Heart left ventricle (tissue), 16 donors: ENCODE results near the gene YRDC. TPM values are rescaled to one million over a fixed set of nuclear protein-coding genes. Genes with fewer than 3 reads are reported as not detected.

Experiments
- ATAC-seq, 4 donors: fragments of 200-7000 bp; cut with Tn5 transposase; one replicate each; pipeline ENCODE4 v1.9.1; 2020 to 2022; ENCODE audit warnings: moderate library complexity in 4 of 4, mild to moderate bottlenecking in 3 of 4, moderate number of reproducible peaks in 1 of 4
- DNase-seq, 5 donors: peaks; one replicate each; pipeline ENCODE4 v3.0.0-alpha.2; 2020
- H3K27ac ChIP-seq, 12 donors: fragments of 200-600 bp; sonication (generic) in 4 of 12; one replicate each; pipeline versions ENCODE4 v1.5.0 to v1.8.0; 2016 to 2022; ENCODE audit warnings: mild to moderate bottlenecking in 2 of 12
- H3K27me3 ChIP-seq, 9 donors: fragments of 200-600 bp; sonication (generic) in 2 of 9; one replicate each; pipeline versions ENCODE4 v1.5.1 to v1.8.0; 2016 to 2022; ENCODE audit warnings: mild to moderate bottlenecking in 3 of 9
- H3K36me3 ChIP-seq, 9 donors: fragments of 200-600 bp; sonication (generic) in 2 of 9; one replicate each; pipeline versions ENCODE4 v1.5.0 to v1.8.0; 2018 to 2022; ENCODE audit warnings: mild to moderate bottlenecking in 2 of 9
- H3K4me1 ChIP-seq, 12 donors: fragments of 200-600 bp; sonication (generic) in 4 of 12; one replicate each; pipeline versions ENCODE4 v1.5.0 to v1.8.0; 2016 to 2022; ENCODE audit warnings: mild to moderate bottlenecking in 3 of 12
- H3K4me3 ChIP-seq, 12 donors: fragments of 200-600 bp; sonication (generic) in 4 of 12; one replicate each; pipeline versions ENCODE4 v1.5.0 to v1.8.0; 2017 to 2022; ENCODE audit warnings: mild to moderate bottlenecking in 9 of 12, moderate library complexity in 4 of 12
- H3K9me3 ChIP-seq, 12 donors: fragments of 200-600 bp; sonication (generic) in 4 of 12; one replicate each; pipeline versions ENCODE4 v1.5.0 to v1.8.0; 2016 to 2022; ENCODE audit warnings: mild to moderate bottlenecking in 1 of 12
- POLR2A ChIP-seq, 2 donors: fragments of 450-650 bp; IDR thresholded peaks; one replicate each; pipeline ENCODE4 v1.6.1; 2017; ENCODE audit warnings: antibody characterized with exemption in 2 of 2, mild to moderate bottlenecking in 2 of 2, moderate library complexity in 2 of 2
- WGBS, 4 donors: extraction: QIAGEN DNeasy Blood & Tissue Kit in 2 of 4; methylation state at CpG; one replicate each; pipeline versions ENCODE4 v1.1.5 to v1.1.7; 2013 to 2018; 5-methylcytosine and 5-hydroxymethylcytosine counted together
- intact Hi-C, 10 donors: fragments of 100-400 bp; cut with DNase I; formaldehyde crosslinking; loops; one replicate each; pipeline versions ENCODE4 v1.11.1 to v1.14.2; 2022
- polyA plus RNA-seq, 2 donors: library from polyadenylated mRNA; stranded (reverse); fragments of 200-250 nt; gene quantifications; one replicate each; pipeline ENCODE4 v1.2.3, GENCODE V29; 2013
- total RNA-seq, 9 donors: library from RNA; depleted of rRNA in 2 of 9; stranded (reverse); fragments of >200 nt in 2 of 9; fragmentation: NEBNext Ultra II Directional in 3 of 9; extraction: Animal tissue kit (Norgen Biotek cat#: 25700) in 3 of 9; gene quantifications; one replicate each; pipeline versions ENCODE4 v1.1.0 to v1.2.4, GENCODE V29; 2016 to 2023
- TF ChIP-seq, protein P1 (sequence below), 12 donors: fragments of 200-600 bp; sonication (generic) in 4 of 12; IDR thresholded peaks; one replicate each; pipeline versions ENCODE4 v1.5.0 to v1.8.0; 2018 to 2022; ENCODE audit warnings: antibody characterized with exemption in 12 of 12, mild to moderate bottlenecking in 5 of 12
- donor health status: ischemic (EF 13 %, LVEDD 7.1; RV severe dilation, severe dysfunction).
- donor health status: healthy with polysubstance abuse.
- donor health status: DM: no; HTN: yes; CAD: no.
- donor health status: DM: no; HTN: no; CAD: no.
- donor health status: ischemic (EF 25% LVEDD 6.9; RV normal size, moderate dysfunction).
- donor health status: ischemic (EF 25% LVEDD 5.7; RV mildly dilated, moderate dysfunction).
- donor health status: healthy.
- donor health status: DM: yes; HTN: yes; CAD: no.
- donor health status: ischemic (EF 35%, LVEDD 5.7; RV mildly dilated, moderate dysfunction).
- donor health status: nonischemic (EF 11% LVEDD 7.7; RV severe dilation, severe dysfunction).
- donor health status: DM: yes; HTN: yes; CAD: no.
- donor health status: PGD.
- donor health status: ischemic (EF 29% LVEDD 5.4; RV normal size, mild dysfunction).
- donor health status: nonischemic (EF 23%, LVEDD 6.1; RV moderate dilation, normal function).

Gene YRDC
- total and polyA plus RNA-seq, 11 donors = 2.8 to 21.3 (median 6.1) TPM

DNA sequence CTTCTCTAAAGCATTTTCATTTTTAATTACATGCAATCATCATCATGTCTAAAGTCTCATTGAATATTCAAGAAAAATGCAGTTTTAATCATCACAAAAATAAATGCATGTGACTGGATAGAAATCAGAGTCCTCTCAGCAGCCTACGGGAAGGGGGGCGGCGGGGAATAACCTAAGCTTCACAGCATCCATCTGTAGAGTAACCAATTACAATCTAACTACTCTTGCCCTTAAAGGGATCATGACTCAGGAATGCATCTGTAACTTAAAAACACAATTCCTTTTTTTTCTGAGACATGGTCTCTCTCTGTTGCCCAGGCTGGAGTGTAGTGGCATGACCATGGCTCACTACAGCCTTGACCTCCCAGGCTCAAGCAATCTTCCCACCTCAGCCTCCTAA is 28.8 kb upstream of the YRDC start:
- peaks cover 0 to 93% (median 82%) of the 10 kb centered on the region in 9 donors for H3K36me3 ChIP-seq
- peaks cover 0 to 5% (median 0%) of the 10 kb centered on the region in 12 donors for H3K4me1 ChIP-seq
- no peak overlapping the region for H3K27ac ChIP-seq
- WGBS, 4 donors = 58 to 96% (median 87%) methylated on average over 3 of the region's 3 CpGs
- no peaks in the 10 kb centered on the region for H3K9me3 ChIP-seq
- TF ChIP-seq POLR2A (IDR thresholded peaks at IDR 0.05) = no peak
- DNase-seq = no peak
- intact Hi-C loops = no loop called here
- no peaks in the 10 kb centered on the region for H3K27me3 ChIP-seq
- no peak overlapping the region for H3K4me3 ChIP-seq
- ATAC-seq = no peak

DNA sequence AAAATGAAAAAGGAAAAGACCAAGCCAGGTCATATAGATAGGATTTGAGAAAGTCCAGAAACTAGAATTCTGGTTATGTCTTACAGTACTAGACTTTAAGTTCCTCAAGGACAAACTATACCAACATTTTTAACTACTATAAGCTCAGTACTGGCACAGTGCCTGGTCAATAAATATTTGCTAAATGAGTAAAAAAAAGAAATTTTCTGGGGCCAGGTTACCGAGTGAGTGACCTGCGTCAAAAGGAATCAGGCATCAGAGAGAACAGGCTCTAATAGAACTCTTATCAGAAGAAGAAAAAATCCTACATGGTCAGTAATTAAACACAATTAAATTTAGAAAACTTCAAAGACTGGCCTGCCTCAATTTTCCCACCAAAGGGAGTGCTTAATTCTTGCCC is 23.8 kb upstream of the YRDC start:
- 86 to 97% (median 94%) methylated on average over 2 of the region's 2 CpGs for WGBS, 4 donors
- no peak for TF ChIP-seq POLR2A (IDR thresholded peaks at IDR 0.05)
- TF ChIP-seq, protein P1, sequence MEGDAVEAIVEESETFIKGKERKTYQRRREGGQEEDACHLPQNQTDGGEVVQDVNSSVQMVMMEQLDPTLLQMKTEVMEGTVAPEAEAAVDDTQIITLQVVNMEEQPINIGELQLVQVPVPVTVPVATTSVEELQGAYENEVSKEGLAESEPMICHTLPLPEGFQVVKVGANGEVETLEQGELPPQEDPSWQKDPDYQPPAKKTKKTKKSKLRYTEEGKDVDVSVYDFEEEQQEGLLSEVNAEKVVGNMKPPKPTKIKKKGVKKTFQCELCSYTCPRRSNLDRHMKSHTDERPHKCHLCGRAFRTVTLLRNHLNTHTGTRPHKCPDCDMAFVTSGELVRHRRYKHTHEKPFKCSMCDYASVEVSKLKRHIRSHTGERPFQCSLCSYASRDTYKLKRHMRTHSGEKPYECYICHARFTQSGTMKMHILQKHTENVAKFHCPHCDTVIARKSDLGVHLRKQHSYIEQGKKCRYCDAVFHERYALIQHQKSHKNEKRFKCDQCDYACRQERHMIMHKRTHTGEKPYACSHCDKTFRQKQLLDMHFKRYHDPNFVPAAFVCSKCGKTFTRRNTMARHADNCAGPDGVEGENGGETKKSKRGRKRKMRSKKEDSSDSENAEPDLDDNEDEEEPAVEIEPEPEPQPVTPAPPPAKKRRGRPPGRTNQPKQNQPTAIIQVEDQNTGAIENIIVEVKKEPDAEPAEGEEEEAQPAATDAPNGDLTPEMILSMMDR (IDR thresholded peaks at IDR 0.05) = no peak
- Histone ChIP-seq H3K9me3 (no peaks in the 10 kb centered on the region), H3K4me1 (no peaks in the 10 kb centered on the region), H3K4me3 (no peak overlapping the region), H3K27me3 (no peaks in the 10 kb centered on the region), H3K36me3 (peaks cover 0 to 98% (median 95%) of the 10 kb centered on the region in 9 donors), H3K27ac (no peak overlapping the region)
- ATAC-seq (no peak), DNase-seq (no peak)
- intact Hi-C loops = no loop called here

DNA sequence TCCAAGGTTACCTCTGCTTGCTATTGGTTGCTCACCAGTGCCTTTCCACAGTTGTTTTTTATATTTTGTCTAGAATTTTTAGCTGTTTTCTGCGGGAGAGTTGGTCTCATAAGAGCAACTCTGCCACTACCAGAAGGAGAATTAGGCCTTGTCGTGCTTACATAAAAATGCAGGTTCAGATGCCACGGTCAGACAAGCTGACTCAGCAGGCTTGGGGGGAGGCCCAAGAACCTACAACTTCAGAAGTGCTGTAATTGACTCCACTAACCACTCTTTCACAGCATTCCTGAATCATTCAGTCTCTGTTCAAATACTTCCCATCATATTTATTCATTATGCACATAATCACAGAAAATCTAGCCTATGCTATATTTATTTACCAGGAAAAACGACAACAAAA is 23.1 kb upstream of the YRDC start:
- ATAC-seq (no peak), DNase-seq (no peak)
- TF ChIP-seq, protein P1 (IDR thresholded peaks at IDR 0.05) = no peak
- TF ChIP-seq POLR2A (IDR thresholded peaks at IDR 0.05) = no peak
- Histone ChIP-seq H3K27ac (no peak overlapping the region), H3K9me3 (no peaks in the 10 kb centered on the region), H3K4me3 (no peak overlapping the region), H3K27me3 (no peaks in the 10 kb centered on the region), H3K4me1 (peaks cover 0 to 3% (median 0%) of the 10 kb centered on the region in 12 donors), H3K36me3 (peaks cover 0 to 98% (median 93%) of the 10 kb centered on the region in 9 donors)
- WGBS, 4 donors = 95% methylated on average over 4 of the region's 4 CpGs
- intact Hi-C loops = no loop called here

DNA sequence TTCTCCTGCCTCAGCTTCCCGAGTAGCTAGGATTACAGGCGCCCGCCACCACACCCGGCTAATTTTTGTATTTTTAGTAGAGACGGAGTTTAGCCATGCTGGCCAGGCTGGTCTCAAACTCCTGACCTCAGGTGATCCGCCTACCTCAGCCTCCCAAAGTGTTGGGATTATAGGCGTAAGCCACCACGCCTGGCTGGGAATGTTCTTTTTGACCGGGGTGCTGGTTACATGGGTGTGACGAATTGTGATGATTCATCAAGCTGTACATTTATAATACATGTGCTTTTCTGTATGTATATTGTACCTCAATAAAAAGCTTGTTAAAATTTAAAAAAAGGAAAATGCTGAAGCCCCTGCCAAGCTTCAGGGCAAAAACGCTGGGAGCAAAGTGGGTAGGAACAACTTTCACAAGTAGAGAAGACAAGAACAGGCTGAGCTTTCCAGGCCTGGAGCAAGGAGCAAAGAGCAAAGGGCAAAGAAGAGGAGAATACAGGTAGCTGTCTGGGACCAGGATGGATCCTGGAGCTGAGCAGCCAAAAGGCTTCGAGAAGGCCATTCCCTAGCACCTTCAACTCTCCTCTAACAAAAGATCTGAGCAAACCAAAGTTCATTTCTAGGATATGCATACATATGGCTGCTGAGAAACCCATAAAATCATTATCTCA is 20.5 kb upstream of the YRDC start:
- Histone ChIP-seq H3K27ac (no peak overlapping the region), H3K36me3 (peaks cover 0 to 91% (median 75%) of the 10 kb centered on the region in 9 donors), H3K4me1 (peaks cover 0 to 19% (median 0%) of the 10 kb centered on the region in 12 donors), H3K4me3 (no peak overlapping the region), H3K9me3 (no peaks in the 10 kb centered on the region), H3K27me3 (no peaks in the 10 kb centered on the region)
- DNase-seq (no peak), ATAC-seq (no peak)
- intact Hi-C loops = no loop called here
- TF ChIP-seq POLR2A (IDR thresholded peaks at IDR 0.05) = no peak
- TF ChIP-seq, protein P1 (IDR thresholded peaks at IDR 0.05) = no peak
- WGBS, 4 donors = 95 to 97% (median 96%) methylated on average over 12 of the region's 12 CpGs

DNA sequence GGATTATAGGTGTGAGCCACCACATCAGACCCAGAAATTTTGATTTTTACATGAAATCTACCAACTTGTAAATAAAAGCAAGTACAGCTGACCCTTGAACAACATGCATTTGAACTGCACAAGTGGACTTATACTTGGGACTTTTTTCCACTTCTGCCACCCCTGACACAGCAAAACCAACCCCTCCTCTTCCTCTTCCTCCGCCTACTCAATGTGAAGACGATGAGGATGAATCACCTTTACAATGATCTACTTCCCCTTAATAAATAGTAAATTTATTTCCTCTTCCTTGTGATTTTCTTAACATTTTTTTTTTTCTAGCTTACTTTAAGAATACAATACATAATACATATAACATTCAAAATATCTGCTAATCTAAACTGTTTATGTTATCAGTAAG is 17.5 kb upstream of the YRDC start:
- Histone ChIP-seq H3K9me3 (no peaks in the 10 kb centered on the region), H3K4me1 (peaks cover 0 to 19% (median 0%) of the 10 kb centered on the region in 12 donors), H3K4me3 (no peak overlapping the region), H3K27ac (peak overlapping the region in 1 of 12 donors; percentile 27), H3K27me3 (no peaks in the 10 kb centered on the region), H3K36me3 (peaks cover 0 to 91% (median 75%) of the 10 kb centered on the region in 9 donors)
- WGBS, 4 donors = 68 to 86% (median 73%) methylated on average over 2 of the region's 2 CpGs
- DNase-seq (no peak), ATAC-seq (no peak)
- no peak for TF ChIP-seq POLR2A (IDR thresholded peaks at IDR 0.05)
- TF ChIP-seq, protein P1 (IDR thresholded peaks at IDR 0.05) = no peak
- intact Hi-C loops = no loop called here
